ENCODE data around the gene MMP23B. TPM values are rescaled to one million over a fixed set of nuclear protein-coding genes. Genes with fewer than 3 reads are reported as not detected.

The MMP23B gene
- total RNA-seq, 4 donors from 2014 or later = 9.8 to 61.7 (median 18.5) TPM

- ATAC-seq (ENCODE audit: low FRiP score) (no peak), DNase-seq (ENCODE audit: low spot score) (no peak)
- TF ChIP-seq, protein P1, sequence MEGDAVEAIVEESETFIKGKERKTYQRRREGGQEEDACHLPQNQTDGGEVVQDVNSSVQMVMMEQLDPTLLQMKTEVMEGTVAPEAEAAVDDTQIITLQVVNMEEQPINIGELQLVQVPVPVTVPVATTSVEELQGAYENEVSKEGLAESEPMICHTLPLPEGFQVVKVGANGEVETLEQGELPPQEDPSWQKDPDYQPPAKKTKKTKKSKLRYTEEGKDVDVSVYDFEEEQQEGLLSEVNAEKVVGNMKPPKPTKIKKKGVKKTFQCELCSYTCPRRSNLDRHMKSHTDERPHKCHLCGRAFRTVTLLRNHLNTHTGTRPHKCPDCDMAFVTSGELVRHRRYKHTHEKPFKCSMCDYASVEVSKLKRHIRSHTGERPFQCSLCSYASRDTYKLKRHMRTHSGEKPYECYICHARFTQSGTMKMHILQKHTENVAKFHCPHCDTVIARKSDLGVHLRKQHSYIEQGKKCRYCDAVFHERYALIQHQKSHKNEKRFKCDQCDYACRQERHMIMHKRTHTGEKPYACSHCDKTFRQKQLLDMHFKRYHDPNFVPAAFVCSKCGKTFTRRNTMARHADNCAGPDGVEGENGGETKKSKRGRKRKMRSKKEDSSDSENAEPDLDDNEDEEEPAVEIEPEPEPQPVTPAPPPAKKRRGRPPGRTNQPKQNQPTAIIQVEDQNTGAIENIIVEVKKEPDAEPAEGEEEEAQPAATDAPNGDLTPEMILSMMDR (IDR thresholded peaks at IDR 0.05) = no peak
These were observed 27.5 kb upstream of the MMP23B start for GRCh38 chr1:1604374-1605033.

DNA sequence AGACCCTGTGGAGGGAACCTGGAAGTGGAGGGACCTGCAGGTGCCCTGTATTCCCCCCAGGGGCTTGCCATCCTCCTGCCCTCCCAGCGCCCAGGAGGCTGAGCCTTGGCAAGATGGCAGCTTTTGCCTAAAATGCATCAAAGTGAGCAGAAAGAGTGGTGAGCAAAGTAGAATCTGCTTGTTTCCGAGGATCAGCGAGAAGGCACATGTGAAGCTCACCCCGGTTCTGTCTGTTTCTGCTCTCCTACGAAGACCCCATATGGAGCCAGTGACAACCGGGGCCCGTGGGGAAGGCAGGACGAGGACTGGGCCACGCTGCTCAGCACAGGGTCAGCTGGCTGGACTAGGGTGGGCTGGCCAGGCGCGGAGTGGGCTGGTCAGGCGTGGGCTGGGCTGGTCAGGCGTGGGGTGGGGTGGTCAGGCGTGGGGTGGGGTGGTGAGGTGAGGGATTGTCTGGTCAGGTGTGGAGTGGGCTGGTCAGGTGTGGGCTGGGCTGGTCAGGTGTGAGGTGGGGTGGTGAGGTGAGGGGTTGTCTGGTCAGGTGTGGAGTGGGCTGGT is 26.9 kb upstream of the MMP23B start:
- TF ChIP-seq, protein P1 (IDR thresholded peaks at IDR 0.05) = no peak
- ATAC-seq (ENCODE audit: low FRiP score) (no peak), DNase-seq (ENCODE audit: low spot score) (no peak)

GRCh38 chr1:1605724-1606123 is 26.2 kb upstream of the MMP23B start:
- ATAC-seq (ENCODE audit: low FRiP score) (no peak), DNase-seq (ENCODE audit: low spot score) (no peak)
- TF ChIP-seq, protein P1 (IDR thresholded peaks at IDR 0.05) = no peak

DNA sequence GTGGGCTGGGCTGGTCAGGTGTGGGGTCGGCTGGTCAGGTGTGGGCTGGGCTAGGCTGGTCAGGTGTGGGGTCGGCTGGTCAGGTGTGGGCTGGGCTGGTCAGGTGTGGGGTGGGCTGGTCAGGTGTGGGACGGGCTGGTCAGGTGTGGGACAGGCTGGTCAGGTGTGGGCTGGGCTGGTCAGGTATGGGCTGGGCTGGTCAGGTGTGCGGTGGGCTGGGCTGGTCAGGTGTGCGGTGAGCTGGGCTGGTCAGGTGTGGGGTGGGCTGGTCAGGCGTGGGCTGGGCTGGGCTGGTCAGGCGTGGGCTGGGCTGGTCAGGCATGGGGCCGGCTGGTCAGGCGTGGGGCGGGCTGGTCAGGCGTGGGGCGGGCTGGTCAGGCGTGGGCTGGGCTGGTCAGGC is 25.7 kb upstream of the MMP23B start:
- TF ChIP-seq, protein P1 (IDR thresholded peaks at IDR 0.05) = no peak
- ATAC-seq (ENCODE audit: low FRiP score) (no peak), DNase-seq (ENCODE audit: low spot score) (no peak)

GRCh38 chr1:1609822-1610485 is 22.0 kb upstream of the MMP23B start:
- DNase-seq (ENCODE audit: low spot score) (no peak), ATAC-seq (ENCODE audit: low FRiP score) (no peak)
- TF ChIP-seq, protein P1 (IDR thresholded peaks at IDR 0.05) = no peak

DNA sequence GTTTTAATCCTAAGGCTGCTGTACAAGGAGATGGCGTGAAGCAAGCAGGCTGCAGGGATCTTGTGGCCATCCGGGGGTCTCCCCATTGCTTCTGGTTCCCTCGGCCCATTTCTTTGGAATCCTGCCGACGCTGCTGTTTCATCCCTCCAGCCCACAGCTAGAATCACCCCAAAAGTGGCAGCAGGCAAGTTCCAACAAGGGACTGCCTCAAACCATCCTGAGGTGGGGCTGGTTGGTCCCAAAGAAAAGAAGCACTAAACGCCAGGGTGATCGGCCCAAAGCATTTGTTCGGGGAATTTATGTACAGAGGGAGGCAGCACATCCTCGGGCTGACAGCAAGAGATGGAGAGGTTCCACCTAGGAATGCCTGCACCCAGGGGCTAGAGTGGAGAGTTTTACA is 21.2 kb upstream of the MMP23B start:
- ATAC-seq (ENCODE audit: low FRiP score) (no peak), DNase-seq (ENCODE audit: low spot score) (no peak)
- TF ChIP-seq, protein P1 (IDR thresholded peaks at IDR 0.05) = no peak

GRCh38 chr1:1612104-1612400 is 19.9 kb upstream of the MMP23B start:
- DNase-seq (ENCODE audit: low spot score) (no peak), ATAC-seq (ENCODE audit: low FRiP score) (no peak)
- TF ChIP-seq, protein P1 (IDR thresholded peaks at IDR 0.05) = no peak
